C4-2B (cell line): ENCODE results near the gene MSI2.

ENCODE experiments used
- H3K27ac ChIP-seq: fragments of 450-650 bp; 2 replicates; pipeline ENCODE4 v1.5.1; 2017
- ZFX ChIP-seq: fragments of 450-650 bp; IDR thresholded peaks from 2 replicates; pipeline ENCODE4 v1.6.1; 2017
- TF ChIP-seq, protein P1 (sequence below): fragments of 450-650 bp; conservative IDR thresholded peaks from 2 replicates; pipeline ENCODE4 v1.5.1; 2017; ENCODE audit warnings: mild to moderate bottlenecking

MSI2 gene

DNA sequence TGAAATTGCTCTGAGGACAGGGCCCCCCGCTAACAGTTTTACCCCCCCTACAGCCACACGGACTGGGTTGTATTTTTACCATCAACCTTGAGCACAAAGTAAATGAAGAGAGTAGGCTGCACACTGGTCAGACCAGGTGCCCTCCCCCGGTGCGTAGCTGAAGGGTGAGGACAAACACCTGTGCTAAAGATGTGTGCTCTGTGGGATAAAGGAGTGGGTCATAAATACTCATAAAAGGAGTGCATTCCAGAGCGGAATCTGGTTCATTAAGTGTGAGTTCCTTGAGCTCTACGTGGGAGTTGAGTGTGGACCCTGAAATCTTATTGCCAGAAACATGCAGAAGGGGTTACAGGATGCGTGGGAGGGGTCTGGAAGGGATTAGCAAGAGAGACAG is 271.7 kb downstream of the MSI2 start:
- H3K27ac ChIP-seq, result no peak overlapping the region
- TF ChIP-seq, protein P1, sequence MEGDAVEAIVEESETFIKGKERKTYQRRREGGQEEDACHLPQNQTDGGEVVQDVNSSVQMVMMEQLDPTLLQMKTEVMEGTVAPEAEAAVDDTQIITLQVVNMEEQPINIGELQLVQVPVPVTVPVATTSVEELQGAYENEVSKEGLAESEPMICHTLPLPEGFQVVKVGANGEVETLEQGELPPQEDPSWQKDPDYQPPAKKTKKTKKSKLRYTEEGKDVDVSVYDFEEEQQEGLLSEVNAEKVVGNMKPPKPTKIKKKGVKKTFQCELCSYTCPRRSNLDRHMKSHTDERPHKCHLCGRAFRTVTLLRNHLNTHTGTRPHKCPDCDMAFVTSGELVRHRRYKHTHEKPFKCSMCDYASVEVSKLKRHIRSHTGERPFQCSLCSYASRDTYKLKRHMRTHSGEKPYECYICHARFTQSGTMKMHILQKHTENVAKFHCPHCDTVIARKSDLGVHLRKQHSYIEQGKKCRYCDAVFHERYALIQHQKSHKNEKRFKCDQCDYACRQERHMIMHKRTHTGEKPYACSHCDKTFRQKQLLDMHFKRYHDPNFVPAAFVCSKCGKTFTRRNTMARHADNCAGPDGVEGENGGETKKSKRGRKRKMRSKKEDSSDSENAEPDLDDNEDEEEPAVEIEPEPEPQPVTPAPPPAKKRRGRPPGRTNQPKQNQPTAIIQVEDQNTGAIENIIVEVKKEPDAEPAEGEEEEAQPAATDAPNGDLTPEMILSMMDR, result no peak

DNA sequence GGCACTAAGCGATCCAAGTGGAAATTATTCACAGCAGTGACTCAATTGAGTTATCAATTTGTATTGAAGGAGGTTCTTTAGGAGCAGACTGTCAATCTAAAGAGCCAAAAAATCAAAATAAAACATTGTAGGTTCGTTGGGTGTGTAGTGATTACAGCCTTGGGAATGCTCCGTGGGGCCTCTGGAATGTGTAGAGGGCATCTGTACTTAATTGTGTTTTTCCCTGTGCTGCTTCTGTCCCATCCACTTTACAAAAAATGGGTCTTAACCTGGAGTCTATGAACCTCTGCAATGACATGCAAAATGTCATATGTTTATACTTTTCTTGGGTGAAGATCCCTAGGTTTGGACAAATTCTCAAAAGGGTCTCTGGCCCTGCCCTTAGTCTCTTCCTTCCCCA is 273.7 kb downstream of the MSI2 start:
- TF ChIP-seq, protein P1, result no peak
- no peak for TF ChIP-seq ZFX
- no peak overlapping the region; the same call in 1 of the 2 replicates for H3K27ac ChIP-seq

DNA sequence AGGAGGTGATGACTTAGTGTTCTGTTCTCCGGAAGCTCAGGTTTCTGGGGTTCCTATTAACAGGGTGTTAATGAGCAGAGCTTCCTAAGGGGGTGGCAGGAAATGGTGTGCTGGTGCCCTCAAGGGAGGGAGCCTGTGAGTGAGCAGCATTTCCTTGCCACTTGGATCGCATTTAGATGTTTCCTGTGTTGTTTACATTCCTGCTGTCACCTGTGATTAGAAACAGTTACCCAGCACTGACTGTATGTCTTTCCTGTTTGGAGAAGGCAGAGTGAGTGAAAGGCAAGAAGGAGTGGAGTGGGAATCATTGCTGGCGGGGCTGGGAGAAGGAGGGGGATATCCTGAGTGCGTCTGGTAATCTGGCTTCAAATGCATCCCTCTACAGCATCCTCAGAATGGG is 274.2 kb downstream of the MSI2 start:
- no peak for TF ChIP-seq ZFX
- H3K27ac ChIP-seq, result peak overlapping the region; percentile 30

DNA sequence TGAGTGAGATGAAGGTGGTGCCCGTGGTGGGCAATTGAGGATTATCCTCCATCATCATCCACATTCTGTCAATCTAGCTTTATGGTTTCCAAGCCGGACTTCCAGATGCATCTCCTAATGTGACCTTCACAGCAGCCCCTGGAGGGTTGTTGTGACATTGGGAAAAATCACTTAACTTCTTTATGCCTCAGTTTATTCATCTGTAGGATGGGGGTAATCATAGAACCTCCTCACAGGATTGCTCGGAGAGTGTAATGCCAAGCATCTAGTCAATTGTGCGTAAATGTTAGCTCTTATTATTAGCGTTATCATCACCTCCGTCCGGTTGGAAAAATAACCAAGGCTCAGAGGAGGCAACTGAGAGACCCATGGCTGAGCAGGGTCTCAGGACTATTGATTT is 274.8 kb downstream of the MSI2 start:
- H3K27ac ChIP-seq, result peak overlapping the region; percentile 30
- TF ChIP-seq, protein P1, result no peak
- no peak for TF ChIP-seq ZFX

DNA sequence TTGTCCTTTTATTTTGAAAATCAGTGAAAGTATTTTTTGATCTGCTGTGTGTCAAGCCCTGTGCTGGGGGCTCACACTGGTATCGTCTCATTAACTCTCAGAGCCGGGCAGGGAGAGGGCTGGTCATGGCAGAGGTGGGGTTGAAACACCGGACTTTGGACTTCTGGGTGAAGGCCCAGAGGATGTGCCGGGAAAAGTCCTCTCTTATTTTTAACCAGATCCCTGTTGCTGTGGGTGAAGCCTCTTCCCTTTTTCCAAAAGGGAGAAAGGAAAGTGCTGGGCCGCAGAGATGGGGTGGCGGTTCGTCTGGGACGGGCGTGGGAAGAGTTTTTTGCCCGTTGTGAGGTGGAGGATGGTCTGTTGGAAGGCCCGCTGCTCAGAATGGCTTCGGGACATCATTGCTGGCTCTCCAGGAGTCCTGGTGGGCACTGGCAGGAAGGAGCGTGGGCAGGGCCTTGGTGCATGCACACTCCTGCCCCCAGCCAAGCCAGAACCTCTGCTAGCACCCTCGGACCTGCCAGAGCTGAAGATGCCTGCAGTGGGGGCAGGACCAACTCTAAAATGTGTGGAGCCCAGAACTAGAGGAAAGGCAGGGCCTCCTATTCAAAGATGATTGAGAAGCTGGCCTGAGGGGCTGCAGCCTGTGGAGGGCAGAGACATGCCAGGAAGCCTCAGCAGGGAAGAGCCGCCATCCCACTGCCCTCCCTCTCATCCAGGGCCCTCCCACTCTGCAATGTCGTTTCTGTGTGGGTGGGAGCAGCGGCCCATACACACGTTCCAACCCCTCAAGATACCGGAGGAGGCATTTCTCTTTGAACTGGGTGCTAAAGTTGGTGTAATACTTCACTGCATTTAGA is 275.6 kb downstream of the MSI2 start:
- TF ChIP-seq, protein P1, result no peak
- no peak for TF ChIP-seq ZFX
- H3K27ac ChIP-seq, result peak overlapping the region; percentile 99

DNA sequence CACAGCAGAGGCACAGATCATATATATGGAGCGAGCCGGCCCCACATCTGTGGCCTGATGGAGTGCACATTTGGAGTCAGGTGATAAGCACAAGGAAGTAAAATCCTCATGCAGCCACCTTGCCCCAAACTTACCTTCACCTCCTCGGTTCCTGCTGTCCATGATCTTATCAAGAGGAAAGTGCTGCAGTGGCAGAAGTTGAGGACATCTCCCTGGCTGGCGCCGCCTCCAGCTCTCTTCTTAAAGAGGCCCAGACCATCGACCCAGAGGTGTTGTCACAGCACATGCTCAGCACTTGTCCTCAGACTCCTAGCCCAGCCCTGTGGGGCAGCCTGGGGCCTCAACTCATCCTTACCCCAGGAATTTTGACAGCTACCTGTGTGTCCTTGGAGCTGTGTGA is 276.2 kb downstream of the MSI2 start:
- TF ChIP-seq ZFX, result no peak
- peak overlapping the region; percentile 99 for H3K27ac ChIP-seq

DNA sequence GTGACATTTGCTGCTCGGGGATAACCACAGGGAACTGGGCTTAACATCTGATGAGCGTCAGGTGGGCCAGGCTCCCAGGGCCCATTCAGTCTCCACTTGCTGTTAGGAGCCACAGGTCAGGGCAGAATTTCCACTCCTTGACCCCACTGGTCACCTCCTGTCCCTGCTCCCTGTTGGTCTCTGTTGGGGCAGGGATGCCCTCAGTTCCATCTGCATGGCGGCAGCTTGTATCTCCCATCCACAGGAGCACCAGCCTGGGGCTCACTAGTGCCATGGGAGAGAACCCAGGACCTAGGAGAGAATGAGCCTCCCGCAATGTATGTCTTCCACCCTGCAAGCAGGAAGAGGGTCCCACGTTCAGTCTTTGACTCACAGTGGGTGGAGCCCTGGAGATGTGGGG is 276.6 kb downstream of the MSI2 start:
- TF ChIP-seq, protein P1, result no peak
- TF ChIP-seq ZFX, result no peak
- peak overlapping the region; percentile 99 for H3K27ac ChIP-seq

DNA sequence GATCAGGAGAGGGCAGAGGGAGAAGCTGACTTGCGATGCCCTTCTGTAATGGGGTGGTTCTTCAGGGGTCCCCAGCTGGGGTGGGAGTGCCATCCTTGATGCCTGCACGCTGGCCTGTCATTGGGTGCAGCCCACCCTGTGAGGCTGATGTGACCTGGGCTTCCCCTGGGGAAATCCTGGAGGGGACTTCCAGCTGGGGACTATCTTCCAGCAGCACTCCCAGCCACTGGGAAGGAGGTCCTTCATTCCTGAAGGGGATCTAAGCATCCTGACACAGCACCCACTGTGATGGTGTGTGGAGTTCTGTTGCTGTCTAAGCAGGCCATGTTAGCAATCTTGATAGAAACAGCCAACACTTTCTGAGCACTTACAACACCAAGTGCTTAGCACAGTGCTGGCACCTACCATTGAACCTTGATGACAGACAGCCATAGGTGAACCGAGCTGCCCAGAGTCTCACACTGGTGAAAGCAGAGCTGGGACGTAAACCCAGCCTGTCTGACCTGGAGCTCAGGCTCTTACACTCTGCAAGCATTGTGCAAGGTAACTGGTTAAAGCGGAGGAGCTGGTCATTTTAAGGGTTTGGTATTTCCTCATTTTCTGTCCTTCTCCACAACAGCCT is 277.5 kb downstream of the MSI2 start:
- peak overlapping the region; percentile 99 for H3K27ac ChIP-seq

More for the DNA sequence above, 277.5 kb downstream of the MSI2 start:
- TF ChIP-seq ZFX, result no peak
- TF ChIP-seq, protein P1, result no peak
